ENCODE measurements around the gene KRTAP4-9. TPM values are rescaled to one million over a fixed set of nuclear protein-coding genes. Genes with fewer than 3 reads are reported as not detected.
"Not testable (repeated sequence)": the region's sequence is repeated elsewhere in the genome, so short reads cannot be mapped to it uniquely, and the experiment has no call there.

KRTAP4-9 gene
- total RNA-seq, 1 donor from 2014 or later, result not detected

DNA sequence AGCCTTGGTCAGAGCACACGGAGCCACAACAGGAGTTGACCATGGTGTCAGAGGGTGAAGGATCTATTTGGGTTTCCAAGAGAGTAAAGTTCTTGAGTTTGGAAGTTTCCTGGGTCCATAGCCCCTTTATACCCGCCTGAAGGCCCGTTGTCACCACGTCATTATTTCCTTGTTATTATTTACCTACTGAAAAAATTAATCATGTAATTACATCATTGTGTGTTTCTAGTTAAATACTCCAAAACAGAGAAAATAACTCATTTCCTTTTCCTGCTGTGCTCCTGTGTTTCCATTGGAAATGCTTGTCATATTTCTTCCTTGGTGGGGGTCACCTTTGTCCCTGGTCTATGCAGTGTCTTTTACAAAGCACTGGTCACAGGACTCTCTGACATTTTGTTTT lies 7.1 kb upstream of the KRTAP4-9 start, which contains the start of gene KRTAP4-8:
KRTAP4-8 (minus strand) TSS at position 101 of the 400 bp plus-strand sequence; CDS start at position 43, 58 bp downstream.
- no peak for DNase-seq (ENCODE audit: low spot score)

DNA sequence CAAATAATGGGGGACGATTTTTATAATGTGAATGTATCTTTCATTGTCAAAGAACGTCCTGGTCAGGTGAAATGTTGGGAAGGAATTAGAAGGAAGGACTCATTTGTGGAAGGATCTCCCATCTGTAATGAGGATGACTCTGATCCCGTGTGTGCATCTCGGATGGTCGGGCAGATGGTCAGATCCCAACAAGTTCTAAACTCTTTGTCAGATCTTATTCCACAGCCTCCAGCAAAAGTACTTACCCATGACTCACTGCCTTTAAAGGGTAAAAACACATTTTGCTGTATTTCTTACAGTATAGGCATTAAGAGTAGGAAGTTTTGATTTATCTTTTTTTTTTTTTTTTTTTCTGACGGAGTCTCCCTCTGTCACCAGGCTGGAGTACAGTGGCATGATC lies 6.7 kb upstream of the KRTAP4-9 start:
- DNase-seq (ENCODE audit: low spot score), result no peak

GRCh38 chr17:41099682-41100480 lies 5.3 kb upstream of the KRTAP4-9 start:
- DNase-seq (ENCODE audit: low spot score), result not testable (repeated sequence)

DNA sequence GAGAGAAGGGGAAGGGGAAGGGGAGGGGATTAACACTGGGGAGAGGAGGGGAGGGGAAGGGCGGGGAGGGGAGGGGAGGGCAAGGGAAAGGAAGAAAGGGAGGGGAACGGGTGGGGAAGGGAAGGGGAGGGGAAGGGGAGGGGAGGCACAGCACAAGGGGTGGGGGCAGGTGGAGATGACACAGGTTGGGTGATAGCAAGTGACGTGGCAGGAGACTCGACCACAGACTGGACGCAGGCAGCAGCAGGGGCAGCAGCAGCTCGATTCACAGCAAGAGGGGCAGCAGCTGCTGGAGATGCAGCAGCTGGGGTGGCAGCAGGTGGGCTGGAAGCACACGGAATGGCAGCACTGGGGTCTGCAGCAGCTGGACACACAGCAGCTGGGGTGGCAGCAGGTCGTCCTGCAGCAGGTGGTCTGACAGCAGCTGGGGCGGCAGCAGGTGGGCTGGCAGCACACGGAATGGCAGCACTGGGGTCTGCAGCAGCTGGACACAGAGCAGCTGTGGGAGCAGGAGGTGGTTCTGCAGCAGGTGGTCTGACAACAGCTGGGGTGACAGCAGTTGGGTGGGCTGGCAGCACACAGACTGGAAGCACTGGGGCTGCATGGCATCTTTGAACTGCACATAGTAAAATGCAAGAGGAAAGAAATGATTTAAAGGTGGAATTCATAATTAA lies 3.5 kb upstream of the KRTAP4-9 start, which contains the start of gene KRTAP4-16:
KRTAP4-16 (minus strand) TSS at position 624 of the 674 bp plus-strand sequence; CDS start at position 624, 0 bp downstream.
- DNase-seq (ENCODE audit: low spot score), result no peak

DNA sequence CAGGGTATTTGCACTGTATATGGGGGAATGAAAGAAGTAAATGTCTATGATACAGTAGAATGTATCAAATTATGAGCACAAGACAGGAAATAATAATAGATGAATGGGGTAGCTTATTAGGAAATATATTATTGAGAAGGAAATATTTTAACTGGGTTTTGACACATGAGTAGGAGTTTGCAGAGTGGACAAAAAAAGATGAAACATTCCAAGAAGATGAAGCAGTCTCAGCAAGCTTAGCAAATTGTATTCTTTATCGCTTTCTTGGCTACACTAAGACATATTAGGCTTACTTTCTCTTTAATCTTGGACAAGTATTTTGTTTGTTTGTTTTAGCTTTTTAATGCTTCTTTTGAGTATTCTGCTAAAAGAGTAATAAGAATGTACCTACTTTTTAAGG lies 1.3 kb upstream of the KRTAP4-9 start:
- DNase-seq (ENCODE audit: low spot score), result no peak

- not testable (repeated sequence) for DNase-seq (ENCODE audit: low spot score)
Measured at GRCh38 chr17:41104386-41105038, 677 bp upstream of the KRTAP4-9 start.

DNA sequence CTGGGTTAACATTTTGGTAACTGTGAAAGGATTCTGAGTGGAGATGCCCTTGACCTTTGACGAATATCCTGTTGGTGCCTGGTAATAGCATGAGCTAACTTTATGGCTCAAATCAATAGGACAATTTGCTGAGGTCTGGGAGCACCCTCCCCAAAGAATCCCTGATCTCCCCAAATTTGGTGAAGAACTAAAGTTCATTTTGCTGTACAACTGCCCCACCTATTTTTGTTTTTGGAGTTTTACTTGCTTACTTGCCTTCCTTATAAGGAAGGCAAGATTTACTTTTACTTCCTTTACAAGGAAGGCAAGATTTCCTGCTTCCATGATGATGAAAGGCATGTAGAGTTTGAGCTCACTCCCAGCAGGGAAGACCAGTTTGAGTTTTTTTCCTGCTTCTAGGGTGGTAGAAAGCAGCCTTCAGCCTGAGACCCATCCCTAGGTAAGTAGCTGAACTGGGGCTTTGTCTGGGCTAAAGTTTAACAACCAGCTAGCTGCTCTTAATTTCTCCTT lies 2.8 kb downstream of the KRTAP4-9 start:
- DNase-seq (ENCODE audit: low spot score), result no peak

DNA sequence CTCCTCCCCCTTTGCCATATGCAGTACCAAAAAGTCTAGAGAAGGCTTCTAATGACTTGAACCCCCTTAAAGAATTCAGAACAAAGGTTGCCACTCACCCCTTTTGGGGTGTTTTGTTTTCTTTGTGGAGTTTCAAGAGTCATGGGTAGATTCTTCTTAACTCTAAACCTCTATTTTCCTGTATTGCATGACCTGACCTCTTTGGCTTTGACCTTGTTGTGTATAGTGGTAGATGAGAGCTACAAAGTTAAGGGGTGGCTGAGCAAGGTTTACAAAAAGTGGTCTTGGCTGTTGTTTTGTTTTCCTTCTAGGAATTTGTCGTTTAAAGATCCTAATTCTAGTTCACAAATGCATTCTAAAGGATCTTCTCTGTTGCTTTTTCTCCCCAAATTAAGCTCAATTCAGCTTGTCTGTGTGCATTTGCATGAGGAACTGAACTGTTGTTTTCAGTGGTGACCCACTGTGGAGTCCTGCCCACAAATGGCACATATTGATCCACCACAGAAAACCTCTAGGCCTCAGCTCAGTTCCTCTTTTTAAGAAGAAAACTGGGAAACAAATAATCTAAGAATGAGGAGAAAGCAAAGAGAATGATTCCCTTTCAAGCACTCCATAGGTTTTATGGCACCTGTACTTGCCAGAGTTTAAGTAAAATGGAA lies 3.7 kb downstream of the KRTAP4-9 start:
- not testable (repeated sequence) for DNase-seq (ENCODE audit: low spot score)

DNA sequence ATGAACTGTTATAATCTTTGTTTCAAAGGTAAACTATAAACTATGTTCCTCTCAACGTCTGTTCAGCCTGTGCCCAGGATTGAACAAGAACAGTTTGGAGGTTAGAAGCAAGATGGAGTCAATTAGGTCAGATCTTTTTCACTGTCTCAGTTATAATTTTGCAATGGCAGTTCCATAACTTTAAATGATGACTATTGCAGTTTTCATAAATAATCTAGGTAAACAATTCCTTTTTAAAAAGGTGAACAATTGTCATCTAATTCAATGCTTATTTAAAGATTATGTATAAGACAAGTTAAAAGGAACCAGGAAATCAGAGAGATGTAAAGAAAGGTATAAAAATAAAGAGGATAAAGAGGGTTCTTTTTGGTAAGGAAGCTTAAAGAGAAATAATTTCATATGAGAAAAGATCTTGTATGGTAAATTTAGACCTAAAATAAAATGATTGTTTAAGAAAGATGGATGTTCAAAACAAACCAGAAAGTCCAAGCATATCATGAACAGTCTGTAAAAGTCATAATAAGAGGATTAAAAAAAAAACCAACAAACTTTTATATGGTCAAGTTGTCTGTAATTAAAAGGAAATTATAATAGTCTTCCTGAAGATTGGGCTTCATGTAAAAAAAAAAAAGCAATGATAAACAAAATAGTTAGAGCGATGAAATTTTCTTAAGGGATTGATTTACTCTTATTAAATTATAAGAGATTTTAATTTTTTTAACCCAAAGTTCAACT lies 6.1 kb downstream of the KRTAP4-9 start:
- DNase-seq (ENCODE audit: low spot score), result no peak

- DNase-seq (ENCODE audit: low spot score), result no peak
Measured at GRCh38 chr17:41116297-41116696, 11.1 kb downstream of the KRTAP4-9 start.

DNA sequence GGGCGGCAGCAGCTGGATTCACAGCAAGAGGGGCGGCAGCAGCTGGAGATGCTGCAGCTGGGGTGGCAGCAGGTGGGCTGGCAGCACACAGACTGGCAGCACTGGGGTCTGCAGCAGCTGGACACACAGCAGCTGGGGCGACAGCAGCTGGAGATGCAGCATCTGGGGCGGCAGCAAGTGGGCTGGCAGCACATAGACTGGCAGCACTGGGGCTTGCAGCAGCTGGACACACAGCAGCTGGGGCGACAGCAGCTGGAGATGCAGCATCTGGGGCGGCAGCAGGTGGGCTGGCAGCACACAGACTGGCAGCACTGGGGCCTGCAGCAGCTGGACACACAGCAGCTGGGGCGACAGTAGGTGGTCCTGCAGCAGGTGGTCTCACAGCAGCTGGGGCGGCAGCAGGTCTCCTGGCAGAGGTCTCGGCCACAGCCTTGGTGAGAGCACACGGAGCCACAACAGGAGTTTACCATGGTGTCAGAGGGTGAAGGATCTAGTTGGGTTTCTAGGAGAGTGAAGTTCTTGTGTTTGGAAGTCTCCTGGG lies 12.7 kb downstream of the KRTAP4-9 start, which contains the start of gene KRTAP4-11:
KRTAP4-11 (minus strand) TSS at position 528 of the 541 bp plus-strand sequence; CDS start at position 470, 58 bp downstream.
- DNase-seq (ENCODE audit: low spot score), result not testable (repeated sequence)

DNA sequence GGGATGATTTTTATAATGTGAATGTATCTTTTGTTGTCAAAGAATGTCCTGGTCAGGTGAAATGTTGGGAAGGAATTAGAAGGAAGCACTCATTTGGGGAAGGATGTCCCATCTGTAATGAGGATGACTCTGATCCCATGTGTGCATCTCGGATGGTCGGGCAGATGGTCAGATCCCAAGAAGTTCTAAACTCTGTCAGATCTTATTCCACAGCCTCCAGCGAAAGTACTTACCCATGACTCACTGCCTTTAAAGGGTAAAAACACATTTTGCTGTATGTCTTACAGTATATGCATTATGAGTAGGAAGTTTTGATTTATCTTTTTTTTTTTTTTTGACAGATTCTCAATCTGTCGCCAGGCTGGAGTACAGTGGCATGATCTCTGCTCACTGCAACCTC lies 13.5 kb downstream of the KRTAP4-9 start:
- DNase-seq (ENCODE audit: low spot score), result no peak

- DNase-seq (ENCODE audit: low spot score), result not testable (repeated sequence)
Measured at GRCh38 chr17:41119696-41120690, 14.8 kb downstream of the KRTAP4-9 start.

- DNase-seq (ENCODE audit: low spot score), result no peak
Measured at GRCh38 chr17:41121742-41122141, 16.6 kb downstream of the KRTAP4-9 start.

DNA sequence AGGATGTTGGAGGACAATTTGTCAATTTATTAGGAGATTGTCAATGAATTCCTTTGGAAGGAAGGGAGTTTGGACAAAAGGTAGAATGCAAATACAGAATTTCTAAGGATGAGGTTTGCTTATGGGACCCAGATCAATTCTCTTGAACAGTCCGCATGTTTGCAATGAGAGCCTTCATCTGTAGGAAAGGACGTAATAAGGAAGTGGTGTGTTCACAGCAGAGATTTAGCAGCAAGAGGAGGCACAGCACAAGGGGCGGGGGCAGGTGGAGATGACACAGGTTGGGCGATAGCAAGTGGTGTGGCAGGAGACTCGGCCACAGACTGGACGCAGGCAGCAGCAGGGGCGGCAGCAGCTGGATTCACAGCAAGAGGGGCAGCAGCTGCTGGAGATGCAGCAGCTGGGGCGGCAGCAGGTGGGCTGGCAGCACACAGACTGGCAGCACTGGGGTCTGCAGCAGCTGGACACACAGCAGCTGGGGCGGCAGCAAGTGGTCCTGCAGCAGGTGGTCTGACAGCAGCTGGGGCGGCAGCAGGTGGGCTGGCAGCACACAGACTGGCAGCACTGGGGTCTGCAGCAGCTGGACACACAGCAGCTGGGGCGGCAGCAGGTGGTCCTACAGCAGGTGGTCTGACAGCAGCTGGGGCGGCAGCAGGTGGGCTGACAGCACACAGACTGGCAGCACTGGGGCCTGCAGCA lies 18.3 kb downstream of the KRTAP4-9 start:
- not testable (repeated sequence) for DNase-seq (ENCODE audit: low spot score)

DNA sequence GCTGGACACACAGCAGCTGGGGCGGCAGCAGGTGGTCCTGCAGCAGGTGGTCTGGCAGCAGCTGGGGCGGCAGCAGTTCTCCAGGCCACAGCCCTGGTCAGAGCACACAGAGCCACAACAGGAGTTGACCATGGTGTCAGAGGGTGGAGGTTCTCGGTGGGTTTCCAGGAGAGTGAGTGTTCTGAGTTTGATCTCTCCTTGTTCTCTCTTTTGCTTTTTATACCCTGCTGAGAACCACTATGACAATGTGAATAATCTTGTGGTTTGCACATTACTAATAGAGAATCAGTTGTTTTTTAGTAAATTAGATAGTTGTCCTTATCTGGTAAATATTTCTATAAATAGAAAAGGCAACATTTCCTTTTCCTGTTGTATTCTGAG lies 18.8 kb downstream of the KRTAP4-9 start, which contains the start of gene KRTAP4-12:
KRTAP4-12 (minus strand) TSS at position 192 of the 381 bp plus-strand sequence; CDS start at position 132, 60 bp downstream.
- not testable (repeated sequence) for DNase-seq (ENCODE audit: low spot score)

DNA sequence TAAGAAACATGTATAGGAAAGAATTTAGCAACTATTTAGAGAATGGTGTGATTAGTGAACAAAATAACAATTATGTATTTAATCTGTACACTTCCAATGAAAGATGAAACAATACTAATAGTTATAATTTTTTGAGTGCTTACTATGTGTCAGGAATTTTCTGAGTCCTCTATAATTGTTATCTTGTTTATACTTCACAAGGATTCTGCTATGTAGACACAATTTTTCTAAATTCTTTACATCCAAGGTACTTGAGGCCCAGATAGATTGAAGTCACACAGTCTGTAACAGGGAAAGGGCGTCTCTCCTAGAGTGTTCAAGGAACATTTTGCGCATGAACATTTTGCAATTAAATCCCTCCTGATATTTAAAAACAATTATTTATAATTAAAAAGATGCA lies 19.9 kb downstream of the KRTAP4-9 start:
- DNase-seq (ENCODE audit: low spot score), result no peak

GRCh38 chr17:41126412-41126811 lies 21.2 kb downstream of the KRTAP4-9 start:
- no peak for DNase-seq (ENCODE audit: low spot score)
